SK-N-SH (cell line): ENCODE results near the gene CTNNA3. TPM values are rescaled to one million over a fixed set of nuclear protein-coding genes. Genes with fewer than 3 reads are reported as not detected.

Experiments
- CTCF ChIA-PET: fragments of 300-600, 350-600 bp; formaldehyde crosslinking; extraction: SDS; loops from one replicate; lab custom pipeline; 2021; lab: Yijun Ruan, JAX
- POLR2A ChIA-PET: fragments of 350-600 bp; sonication (Branson Sonifier 250); formaldehyde crosslinking; extraction: SDS; loops from one replicate; lab custom pipeline; 2020; ENCODE audit warnings: antibody characterized with exemption, inconsistent platforms; lab: Yijun Ruan, JAX
- DNase-seq: peaks from one replicate; pipeline ENCODE4 v3.0.0; 2012
- H2AFZ ChIP-seq: fragments of 200-600 bp; sonication (generic); 2 replicates; pipeline ENCODE4 v1.8.1; 2016; ENCODE audit warnings: antibody characterized with exemption, mild to moderate bottlenecking, low read depth
- H3F3A ChIP-seq: fragments of 200-600 bp; sonication (generic); replicated peaks from 2 replicates; pipeline ENCODE3; 2016; ENCODE audit warnings: antibody characterized with exemption, mild to moderate bottlenecking; ENCODE audit not compliant: insufficient read depth
- H3K27ac ChIP-seq, 2 experiments: fragments of 200-500 bp in 1 of 2; fragments of 200-600 bp in 1 of 2; sonication (Bioruptor generic) in 1 of 2; sonication (generic), shearing (Covaris generic) in 1 of 2; 2 replicates each; pipeline versions ENCODE4 v1.5.1 to v1.6.1; 2014 to 2016; ENCODE audit warnings: low read depth in 2 of 2, inconsistent platforms in 1 of 2, low read length in 1 of 2, mild to moderate bottlenecking in 1 of 2, mixed read lengths in 1 of 2
- H3K27me3 ChIP-seq: fragments of 200-600 bp; sonication (generic), shearing (Covaris generic); 2 replicates; pipeline ENCODE4 v1.6.1; 2016; ENCODE audit warnings: mixed run types; ENCODE audit not compliant: insufficient read depth
- H3K36me3 ChIP-seq, 2 experiments: fragments of 200-500 bp in 1 of 2; fragments of 200-600 bp in 1 of 2; sonication (Bioruptor generic) in 1 of 2; sonication (generic) in 1 of 2; replicated peaks in 1 of 2; 2 replicates each; pipeline versions ENCODE3 to v1.5.1; 2014 to 2016; ENCODE audit warnings: low read length in 1 of 2, mild to moderate bottlenecking in 1 of 2; ENCODE audit not compliant: insufficient read depth in 2 of 2, control insufficient read depth in 1 of 2
- H3K4me1 ChIP-seq, 2 experiments: fragments of 200-500 bp in 1 of 2; fragments of 200-600 bp in 1 of 2; sonication (Bioruptor generic) in 1 of 2; sonication (generic), shearing (Covaris generic) in 1 of 2; 2 replicates each; pipeline versions ENCODE4 v1.5.1 to v1.6.1; 2014 to 2016; ENCODE audit warnings: low read depth in 1 of 2, low read length in 1 of 2, mixed run types in 1 of 2; ENCODE audit not compliant: insufficient read depth in 2 of 2, control insufficient read depth in 1 of 2
- H3K4me2 ChIP-seq: fragments of 200-600 bp; sonication (generic), shearing (Covaris generic); 2 replicates; pipeline ENCODE4 v1.6.1; 2017; ENCODE audit warnings: mixed run types
- H3K4me3 ChIP-seq, 2 experiments: fragments of 200-500 bp in 1 of 2; fragments of 200-600 bp in 1 of 2; sonication (Bioruptor generic) in 1 of 2; sonication (generic), shearing (Covaris generic) in 1 of 2; 2 replicates each; pipeline versions ENCODE4 v1.5.1 to v1.8.1; 2014 to 2016; ENCODE audit warnings: low read depth in 2 of 2, inconsistent platforms in 1 of 2, low read length in 1 of 2, mild to moderate bottlenecking in 1 of 2, mixed read lengths in 1 of 2, moderate library complexity in 1 of 2
- H3K79me2 ChIP-seq: fragments of 200-600 bp; sonication (generic); 2 replicates; pipeline ENCODE4 v1.8.1; 2017; ENCODE audit warnings: mild to moderate bottlenecking; ENCODE audit not compliant: insufficient read depth
- H3K9ac ChIP-seq: fragments of 200-600 bp; sonication (generic); 2 replicates; pipeline ENCODE4 v1.6.1; 2017; ENCODE audit warnings: mixed run types
- H3K9me2 ChIP-seq: fragments of 200-600 bp; sonication (generic); 2 replicates; pipeline ENCODE4 v1.6.1; 2017; ENCODE audit warnings: mixed run types
- H3K9me3 ChIP-seq: fragments of 200-600 bp; sonication (generic); 2 replicates; pipeline ENCODE4 v1.6.1; 2017; ENCODE audit warnings: mixed run types, mild to moderate bottlenecking, moderate library complexity
- H4K20me1 ChIP-seq: fragments of 200-600 bp; sonication (generic); 2 replicates; pipeline ENCODE4 v1.6.1; 2017; ENCODE audit warnings: mild to moderate bottlenecking, mixed run types; ENCODE audit not compliant: insufficient read depth
- CHD2 ChIP-seq: fragments of 150-350 bp; IDR thresholded peaks from 2 replicates; pipeline ENCODE4 v1.6.1; 2018; ENCODE audit warnings: low read length; ENCODE audit not compliant: partially characterized antibody
- ELF1 ChIP-seq: IDR thresholded peaks from 2 replicates; pipeline ENCODE4 v1.4.0; 2012
- EZH2phosphoT487 ChIP-seq: fragments of 200-600 bp; sonication (generic); IDR thresholded peaks from 2 replicates; pipeline ENCODE4 v1.6.1; 2017; ENCODE audit warnings: low read depth, mixed run types, mild to moderate bottlenecking, antibody characterized with exemption, moderate library complexity, borderline replicate concordance
- FOSL2 ChIP-seq: IDR thresholded peaks from 2 replicates; pipeline ENCODE4 v1.4.0; 2012; ENCODE audit warnings: low read depth, mild to moderate bottlenecking, moderate library complexity, borderline replicate concordance
- FOXJ3 ChIP-seq: sonication (generic); formaldehyde crosslinking; IDR thresholded peaks from 2 replicates; pipeline ENCODE4 v1.5.1; 2020; ENCODE audit warnings: mild to moderate bottlenecking, missing genetic modification reagents
- FOXM1 ChIP-seq: IDR thresholded peaks from 2 replicates; pipeline ENCODE4 v1.4.0; 2012; ENCODE audit warnings: low read depth, mild to moderate bottlenecking
- GATA2 ChIP-seq: sonication (generic); formaldehyde crosslinking; IDR thresholded peaks from 2 replicates; pipeline ENCODE4 v1.5.0; 2020; ENCODE audit warnings: mild to moderate bottlenecking, missing genetic modification reagents
- MEF2A ChIP-seq: IDR thresholded peaks from 2 replicates; pipeline ENCODE4 v1.4.0; 2012; ENCODE audit warnings: low read depth, borderline replicate concordance
- MXI1 ChIP-seq: IDR thresholded peaks from 2 replicates; pipeline ENCODE4 v1.6.1; 2012; ENCODE audit warnings: mild to moderate bottlenecking, low read depth, low read length, improper control_type of control experiment
- NFIC ChIP-seq: IDR thresholded peaks from 2 replicates; pipeline ENCODE4 v1.4.0; 2012; ENCODE audit warnings: borderline replicate concordance
- NRF1 ChIP-seq: IDR thresholded peaks from 2 replicates; pipeline ENCODE4 v1.6.1; 2012; ENCODE audit warnings: low read depth, mild to moderate bottlenecking, low read length
- POLR2AphosphoS5 ChIP-seq: IDR thresholded peaks from 2 replicates; pipeline ENCODE4 v1.6.1; 2012; ENCODE audit warnings: low read depth, low read length
- RAD21 ChIP-seq: IDR thresholded peaks from 2 replicates; pipeline ENCODE4 v1.6.1; 2012; ENCODE audit warnings: mild to moderate bottlenecking, low read length
- SIN3A ChIP-seq: IDR thresholded peaks from 2 replicates; pipeline ENCODE4 v1.6.1; 2012; ENCODE audit warnings: low read depth, mild to moderate bottlenecking, low read length, moderate library complexity, borderline replicate concordance
- SMC3 ChIP-seq: IDR thresholded peaks from 2 replicates; pipeline ENCODE4 v1.6.1; 2012; ENCODE audit warnings: low read depth, low read length, improper control_type of control experiment
- TAF1 ChIP-seq: IDR thresholded peaks from 2 replicates; pipeline ENCODE4 v1.6.1; 2012; ENCODE audit warnings: low read depth, mild to moderate bottlenecking, low read length, moderate library complexity, borderline replicate concordance
- TEAD4 ChIP-seq: IDR thresholded peaks from 2 replicates; pipeline ENCODE4 v1.4.0; 2012; ENCODE audit warnings: mild to moderate bottlenecking, borderline replicate concordance; ENCODE audit not compliant: insufficient read depth
- YY1 ChIP-seq: IDR thresholded peaks from 2 replicates; pipeline ENCODE4 v1.4.0; 2012; ENCODE audit warnings: low read depth, mild to moderate bottlenecking
- WGBS: methylation state at CpG from one replicate; pipeline ENCODE4 v1.1.6; 2017; ENCODE audit warnings: low lambda C conversion rate; 5-methylcytosine and 5-hydroxymethylcytosine counted together
- polyA plus RNA-seq, 3 experiments: library from polyadenylated mRNA; depleted of rRNA; stranded (reverse); fragments of >200 nt; gene quantifications; 2 replicates each; pipeline ENCODE4 v1.2.3, GENCODE V29; 2012
- TF ChIP-seq, protein P1 (sequence below): IDR thresholded peaks from 2 replicates; pipeline ENCODE4; 2012
- TF ChIP-seq, protein P2 (sequence below): fragments of 200-600 bp; sonication (generic); IDR thresholded peaks from 2 replicates; pipeline ENCODE4 v1.6.1; 2017; ENCODE audit warnings: antibody characterized with exemption, mild to moderate bottlenecking, moderate library complexity
- TF ChIP-seq, protein P3 (sequence below): fragments of 150-350 bp; IDR thresholded peaks from 2 replicates; pipeline ENCODE4 v1.6.1; 2017; ENCODE audit warnings: antibody characterized with exemption, low read length, low read depth, borderline replicate concordance
- TF ChIP-seq, protein P4 (sequence below): IDR thresholded peaks from 2 replicates; pipeline ENCODE4 v1.4.0; 2012; ENCODE audit warnings: low read depth

Gene CTNNA3
- polyA plus RNA-seq, 1 of the 3 experiments (the other 2 are of a cell fraction): not detected

DNA sequence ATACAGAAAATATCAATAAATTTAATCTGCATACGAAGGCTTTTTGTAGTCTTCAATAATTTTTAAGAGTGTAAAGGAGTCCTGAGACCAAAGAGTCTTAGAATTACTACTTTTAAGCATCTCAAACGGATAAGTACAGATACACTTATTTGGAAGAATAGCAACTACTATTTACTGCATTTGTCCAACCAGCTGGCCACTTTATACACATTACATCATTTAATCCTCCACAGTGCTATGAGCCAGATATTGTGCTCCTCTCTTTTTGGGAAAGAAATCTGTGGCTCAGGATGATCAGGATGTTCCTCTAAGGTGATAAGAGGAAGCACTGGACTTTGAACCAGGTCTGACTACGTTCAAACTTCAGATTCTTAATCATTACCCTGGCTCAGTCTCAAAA lies 1358.8 kb downstream of the CTNNA3 start:
- no peak for DNase-seq
- no peaks in the 10 kb centered on the region for H3K27me3 ChIP-seq
- H3K27ac ChIP-seq: no peak overlapping the region
- ChIA-PET POLR2A (no interaction called here), CTCF (no interaction called here)
- H3F3A ChIP-seq: no peaks in the 10 kb centered on the region
- H3K9me2 ChIP-seq: no peaks in the 10 kb centered on the region
- no peaks in the 10 kb centered on the region for H3K79me2 ChIP-seq
- WGBS: 2% methylated on average over 3 of the region's 3 CpGs
- H3K4me1 ChIP-seq: no peaks in the 10 kb centered on the region
- no peaks in the 10 kb centered on the region for H3K9me3 ChIP-seq
- no peaks in the 10 kb centered on the region for H3K36me3 ChIP-seq
- TF ChIP-seq NRF1 (no peak), ELF1 (no peak), TEAD4 (no peak), YY1 (no peak), SIN3A (no peak), MEF2A (no peak), TAF1 (no peak), GATA2 (CRISPR knock-in tag) (no peak), EZH2phosphoT487 (no peak), CHD2 (no peak), SMC3 (no peak), RAD21 (no peak), FOXJ3 (CRISPR knock-in tag) (no peak)
- TF ChIP-seq, protein P1, sequence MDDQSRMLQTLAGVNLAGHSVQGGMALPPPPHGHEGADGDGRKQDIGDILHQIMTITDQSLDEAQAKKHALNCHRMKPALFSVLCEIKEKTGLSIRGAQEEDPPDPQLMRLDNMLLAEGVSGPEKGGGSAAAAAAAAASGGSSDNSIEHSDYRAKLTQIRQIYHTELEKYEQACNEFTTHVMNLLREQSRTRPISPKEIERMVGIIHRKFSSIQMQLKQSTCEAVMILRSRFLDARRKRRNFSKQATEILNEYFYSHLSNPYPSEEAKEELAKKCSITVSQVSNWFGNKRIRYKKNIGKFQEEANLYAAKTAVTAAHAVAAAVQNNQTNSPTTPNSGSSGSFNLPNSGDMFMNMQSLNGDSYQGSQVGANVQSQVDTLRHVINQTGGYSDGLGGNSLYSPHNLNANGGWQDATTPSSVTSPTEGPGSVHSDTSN: no peak
- TF ChIP-seq, protein P2, sequence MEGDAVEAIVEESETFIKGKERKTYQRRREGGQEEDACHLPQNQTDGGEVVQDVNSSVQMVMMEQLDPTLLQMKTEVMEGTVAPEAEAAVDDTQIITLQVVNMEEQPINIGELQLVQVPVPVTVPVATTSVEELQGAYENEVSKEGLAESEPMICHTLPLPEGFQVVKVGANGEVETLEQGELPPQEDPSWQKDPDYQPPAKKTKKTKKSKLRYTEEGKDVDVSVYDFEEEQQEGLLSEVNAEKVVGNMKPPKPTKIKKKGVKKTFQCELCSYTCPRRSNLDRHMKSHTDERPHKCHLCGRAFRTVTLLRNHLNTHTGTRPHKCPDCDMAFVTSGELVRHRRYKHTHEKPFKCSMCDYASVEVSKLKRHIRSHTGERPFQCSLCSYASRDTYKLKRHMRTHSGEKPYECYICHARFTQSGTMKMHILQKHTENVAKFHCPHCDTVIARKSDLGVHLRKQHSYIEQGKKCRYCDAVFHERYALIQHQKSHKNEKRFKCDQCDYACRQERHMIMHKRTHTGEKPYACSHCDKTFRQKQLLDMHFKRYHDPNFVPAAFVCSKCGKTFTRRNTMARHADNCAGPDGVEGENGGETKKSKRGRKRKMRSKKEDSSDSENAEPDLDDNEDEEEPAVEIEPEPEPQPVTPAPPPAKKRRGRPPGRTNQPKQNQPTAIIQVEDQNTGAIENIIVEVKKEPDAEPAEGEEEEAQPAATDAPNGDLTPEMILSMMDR: no peak
- TF ChIP-seq, protein P3, sequence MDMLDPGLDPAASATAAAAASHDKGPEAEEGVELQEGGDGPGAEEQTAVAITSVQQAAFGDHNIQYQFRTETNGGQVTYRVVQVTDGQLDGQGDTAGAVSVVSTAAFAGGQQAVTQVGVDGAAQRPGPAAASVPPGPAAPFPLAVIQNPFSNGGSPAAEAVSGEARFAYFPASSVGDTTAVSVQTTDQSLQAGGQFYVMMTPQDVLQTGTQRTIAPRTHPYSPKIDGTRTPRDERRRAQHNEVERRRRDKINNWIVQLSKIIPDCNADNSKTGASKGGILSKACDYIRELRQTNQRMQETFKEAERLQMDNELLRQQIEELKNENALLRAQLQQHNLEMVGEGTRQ: no peak
- no peak overlapping the region for H2AFZ ChIP-seq
- H4K20me1 ChIP-seq: no peaks in the 10 kb centered on the region
- H3K4me2 ChIP-seq: no peak overlapping the region
- no peak overlapping the region for H3K9ac ChIP-seq
- H3K4me3 ChIP-seq: no peak overlapping the region

DNA sequence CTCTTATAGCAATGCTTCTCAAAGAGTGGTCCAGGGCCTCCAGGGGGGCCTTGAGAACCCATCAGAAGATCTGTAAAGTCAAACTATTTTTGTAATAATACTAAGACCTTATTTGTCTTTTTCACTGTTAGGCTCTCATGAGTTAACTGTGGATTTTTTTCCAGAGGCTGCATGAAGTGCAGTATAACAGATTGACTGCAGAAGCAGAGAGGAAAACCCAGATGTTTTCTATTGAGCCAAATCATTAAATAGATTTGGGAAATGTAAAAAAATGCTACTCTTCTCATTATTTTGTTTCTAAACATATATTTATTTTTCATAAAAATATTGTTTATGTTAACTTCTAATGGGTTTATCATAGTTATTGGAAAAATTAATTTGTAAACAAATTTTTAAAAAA lies 1359.2 kb downstream of the CTNNA3 start:
- CTCF ChIA-PET: no interaction called here
- POLR2A ChIA-PET: no interaction called here
- Histone ChIP-seq H3K4me3 (no peak overlapping the region), H3K4me2 (no peak overlapping the region), H3K27ac (no peak overlapping the region), H3K79me2 (no peaks in the 10 kb centered on the region), H3K9me2 (no peaks in the 10 kb centered on the region), H2AFZ (no peak overlapping the region), H3K9me3 (no peaks in the 10 kb centered on the region), H3F3A (no peaks in the 10 kb centered on the region), H3K36me3 (no peaks in the 10 kb centered on the region), H4K20me1 (no peaks in the 10 kb centered on the region), H3K9ac (no peak overlapping the region), H3K4me1 (no peaks in the 10 kb centered on the region), H3K27me3 (no peaks in the 10 kb centered on the region)
- DNase-seq: no peak
- TF ChIP-seq RAD21: no peak
- no peak for TF ChIP-seq ELF1
- TF ChIP-seq, protein P2: no peak
- TF ChIP-seq FOSL2: no peak
- no peak for TF ChIP-seq TAF1
- TF ChIP-seq EZH2phosphoT487: no peak
- TF ChIP-seq, protein P1: no peak
- TF ChIP-seq POLR2AphosphoS5: no peak
- TF ChIP-seq NFIC: no peak
- TF ChIP-seq FOXM1: no peak
- TF ChIP-seq, protein P4, sequence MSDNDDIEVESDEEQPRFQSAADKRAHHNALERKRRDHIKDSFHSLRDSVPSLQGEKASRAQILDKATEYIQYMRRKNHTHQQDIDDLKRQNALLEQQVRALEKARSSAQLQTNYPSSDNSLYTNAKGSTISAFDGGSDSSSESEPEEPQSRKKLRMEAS: no peak
- TF ChIP-seq MXI1: no peak
